Measurements from ENCODE around the gene THADA.

Gene THADA

GRCh38 chr2:43215673-43216255, 380.1 kb downstream of the THADA start:
- no peak for DNase-seq (ENCODE audit: low read depth in 2 of 2, low spot score in 1 of 2)

- DNase-seq (ENCODE audit: low read depth in 2 of 2, low spot score in 1 of 2): no peak
These were observed 381.6 kb downstream of the THADA start for GRCh38 chr2:43214253-43214652.

- no peak for DNase-seq (ENCODE audit: low read depth in 2 of 2, low spot score in 1 of 2)
These were observed 382.9 kb downstream of the THADA start for GRCh38 chr2:43212931-43213330.

GRCh38 chr2:43212216-43212835, 383.5 kb downstream of the THADA start:
- DNase-seq (ENCODE audit: low read depth in 2 of 2, low spot score in 1 of 2): no peak

GRCh38 chr2:43210467-43211303, 385.2 kb downstream of the THADA start:
- no peak for DNase-seq (ENCODE audit: low read depth in 2 of 2, low spot score in 1 of 2)

- DNase-seq (ENCODE audit: low read depth in 2 of 2, low spot score in 1 of 2): no peak
These were observed 385.7 kb downstream of the THADA start for GRCh38 chr2:43210125-43210466.

- no peak for DNase-seq (ENCODE audit: low read depth in 2 of 2, low spot score in 1 of 2)
These were observed 386.6 kb downstream of the THADA start for GRCh38 chr2:43209204-43209717.

GRCh38 chr2:43207553-43208300, 388.1 kb downstream of the THADA start:
- no peak for DNase-seq (ENCODE audit: low read depth in 2 of 2, low spot score in 1 of 2)

- no peak for DNase-seq (ENCODE audit: low read depth in 2 of 2, low spot score in 1 of 2)
These were observed 389.2 kb downstream of the THADA start for GRCh38 chr2:43206602-43207001.

- no peak for DNase-seq (ENCODE audit: low read depth in 2 of 2, low spot score in 1 of 2)
These were observed 392.5 kb downstream of the THADA start for GRCh38 chr2:43203373-43203772.

- no peak for DNase-seq (ENCODE audit: low read depth in 2 of 2, low spot score in 1 of 2)
These were observed 393.5 kb downstream of the THADA start for GRCh38 chr2:43202289-43202688.

- no peak for DNase-seq (ENCODE audit: low read depth in 2 of 2, low spot score in 1 of 2)
These were observed 394.3 kb downstream of the THADA start for GRCh38 chr2:43201497-43201896.

- no peak for DNase-seq (ENCODE audit: low read depth in 2 of 2, low spot score in 1 of 2)
These were observed 394.8 kb downstream of the THADA start for GRCh38 chr2:43201016-43201415.

GRCh38 chr2:43199492-43200488, 396.0 kb downstream of the THADA start:
- no peak for DNase-seq (ENCODE audit: low read depth in 2 of 2, low spot score in 1 of 2)

- DNase-seq (ENCODE audit: low read depth in 2 of 2, low spot score in 1 of 2): no peak
These were observed 397.6 kb downstream of the THADA start for GRCh38 chr2:43198263-43198662.

GRCh38 chr2:43197588-43197896, 398.3 kb downstream of the THADA start:
- DNase-seq (ENCODE audit: low read depth in 2 of 2, low spot score in 1 of 2): no peak

- no peak for DNase-seq (ENCODE audit: low read depth in 2 of 2, low spot score in 1 of 2)
These were observed 398.9 kb downstream of the THADA start for GRCh38 chr2:43196768-43197587.

GRCh38 chr2:43194121-43194869, 401.5 kb downstream of the THADA start:
- DNase-seq (ENCODE audit: low read depth in 2 of 2, low spot score in 1 of 2): no peak

GRCh38 chr2:43193652-43194120, 402.2 kb downstream of the THADA start:
- no peak for DNase-seq (ENCODE audit: low read depth in 2 of 2, low spot score in 1 of 2)
